Measurements from ENCODE around the gene GPRC5D. TPM values are rescaled to one million over a fixed set of nuclear protein-coding genes. Genes with fewer than 3 reads are reported as not detected.

The GPRC5D gene
- total RNA-seq, 1 experiment from 2014 or later: not detected

- no peaks in the 10 kb centered on the region for H3K9me2 ChIP-seq (replicated peaks; ENCODE audit: insufficient read depth, low read length)
- no peak overlapping the region for H2AFZ ChIP-seq (ENCODE audit: low read length)
- H3K4me3 ChIP-seq (ENCODE audit: low read length): no peak overlapping the region
- H3K27me3 ChIP-seq (ENCODE audit: low read length): no peaks in the 10 kb centered on the region
- no peak for DNase-seq
- H4K20me1 ChIP-seq (ENCODE audit: insufficient read depth, low read depth, low read length): no peaks in the 10 kb centered on the region
- H3K27ac ChIP-seq (ENCODE audit: low read length): no peak overlapping the region
- no peak overlapping the region for H3K4me2 ChIP-seq (ENCODE audit: low read depth, low read length, poor library complexity, severe bottlenecking)
- no peaks in the 10 kb centered on the region for H3K9me3 ChIP-seq (ENCODE audit: low read length)
- no peaks in the 10 kb centered on the region for H3K36me3 ChIP-seq (ENCODE audit: insufficient read depth, low read length)
- H3K4me1 ChIP-seq (ENCODE audit: low read length): no peaks in the 10 kb centered on the region
- no peaks in the 10 kb centered on the region for H3K79me2 ChIP-seq (ENCODE audit: low read length)
- no peak overlapping the region for H3K9ac ChIP-seq (ENCODE audit: low read length)
Observed at GRCh38 chr12:12915656-12916055, 36.3 kb downstream of the GPRC5D start.

- Histone ChIP-seq H3K4me3 (ENCODE audit: low read length) (no peak overlapping the region), H3K9me3 (ENCODE audit: low read length) (no peaks in the 10 kb centered on the region), H3K27me3 (ENCODE audit: low read length) (no peaks in the 10 kb centered on the region), H3K36me3 (ENCODE audit: insufficient read depth, low read length) (no peaks in the 10 kb centered on the region), H3K4me2 (ENCODE audit: low read depth, low read length, poor library complexity, severe bottlenecking) (no peak overlapping the region), H2AFZ (ENCODE audit: low read length) (no peak overlapping the region), H3K9ac (ENCODE audit: low read length) (no peak overlapping the region), H3K79me2 (ENCODE audit: low read length) (no peaks in the 10 kb centered on the region), H3K9me2 (replicated peaks; ENCODE audit: insufficient read depth, low read length) (no peaks in the 10 kb centered on the region), H3K27ac (ENCODE audit: low read length) (no peak overlapping the region), H4K20me1 (ENCODE audit: insufficient read depth, low read depth, low read length) (no peaks in the 10 kb centered on the region), H3K4me1 (ENCODE audit: low read length) (peaks cover 8% of the 10 kb centered on the region)
- DNase-seq: no peak
Observed at GRCh38 chr12:12912711-12913110, 39.3 kb downstream of the GPRC5D start.

DNA sequence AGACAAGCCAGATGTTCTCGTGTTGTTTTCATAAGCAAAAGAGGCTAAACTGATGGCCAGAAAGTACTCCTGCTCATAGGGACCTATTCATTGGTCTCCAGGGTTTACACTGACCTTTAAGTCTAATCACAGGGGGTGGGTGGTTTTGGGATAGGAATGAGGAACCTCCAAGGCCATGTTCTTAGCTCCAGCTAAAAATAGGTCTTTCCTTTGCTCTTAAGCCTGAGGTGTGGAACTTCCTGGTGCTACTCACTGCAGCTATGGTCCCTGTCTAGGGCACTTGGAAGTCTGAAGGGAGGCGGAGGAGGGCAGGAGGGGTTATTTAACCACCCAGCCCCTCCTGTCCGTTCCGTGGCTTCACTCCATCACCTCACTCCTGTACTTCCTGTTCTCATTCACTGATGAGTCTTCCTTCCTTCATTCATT, 42.0 kb downstream of the GPRC5D start:
- H3K9ac ChIP-seq (ENCODE audit: low read length): no peak overlapping the region
- no peaks in the 10 kb centered on the region for H3K9me2 ChIP-seq (replicated peaks; ENCODE audit: insufficient read depth, low read length)
- H2AFZ ChIP-seq (ENCODE audit: low read length): no peak overlapping the region; the same call in 1 of the 2 replicates
- H3K27me3 ChIP-seq (ENCODE audit: low read length): no peaks in the 10 kb centered on the region
- no peaks in the 10 kb centered on the region for H3K9me3 ChIP-seq (ENCODE audit: low read length)
- DNase-seq: no peak
- peaks cover 8% of the 10 kb centered on the region for H3K4me1 ChIP-seq (ENCODE audit: low read length)
- H4K20me1 ChIP-seq (ENCODE audit: insufficient read depth, low read depth, low read length): no peaks in the 10 kb centered on the region
- H3K4me2 ChIP-seq (ENCODE audit: low read depth, low read length, poor library complexity, severe bottlenecking): no peak overlapping the region
- H3K4me3 ChIP-seq (ENCODE audit: low read length): no peak overlapping the region
- H3K27ac ChIP-seq (ENCODE audit: low read length): no peak overlapping the region
- no peaks in the 10 kb centered on the region for H3K36me3 ChIP-seq (ENCODE audit: insufficient read depth, low read length)
- no peaks in the 10 kb centered on the region for H3K79me2 ChIP-seq (ENCODE audit: low read length)

GRCh38 chr12:12909228-12909994, 42.6 kb downstream of the GPRC5D start:
- no peak overlapping the region for H3K4me2 ChIP-seq (ENCODE audit: low read depth, low read length, poor library complexity, severe bottlenecking)
- H3K9me3 ChIP-seq (ENCODE audit: low read length): no peaks in the 10 kb centered on the region
- peak overlapping the region; percentile 18; the same call in 1 of the 2 replicates for H2AFZ ChIP-seq (ENCODE audit: low read length)
- peaks cover 8% of the 10 kb centered on the region for H3K4me1 ChIP-seq (ENCODE audit: low read length)
- no peak overlapping the region for H3K27ac ChIP-seq (ENCODE audit: low read length)
- H3K27me3 ChIP-seq (ENCODE audit: low read length): no peaks in the 10 kb centered on the region
- peak; percentile 51 for DNase-seq
- H3K9ac ChIP-seq (ENCODE audit: low read length): no peak overlapping the region
- H3K36me3 ChIP-seq (ENCODE audit: insufficient read depth, low read length): no peaks in the 10 kb centered on the region
- H3K9me2 ChIP-seq (replicated peaks; ENCODE audit: insufficient read depth, low read length): no peaks in the 10 kb centered on the region
- H4K20me1 ChIP-seq (ENCODE audit: insufficient read depth, low read depth, low read length): no peaks in the 10 kb centered on the region
- no peaks in the 10 kb centered on the region for H3K79me2 ChIP-seq (ENCODE audit: low read length)
- no peak overlapping the region for H3K4me3 ChIP-seq (ENCODE audit: low read length)

- no peak overlapping the region; the same call in 1 of the 2 replicates for H2AFZ ChIP-seq (ENCODE audit: low read length)
- no peaks in the 10 kb centered on the region for H3K27me3 ChIP-seq (ENCODE audit: low read length)
- H3K36me3 ChIP-seq (ENCODE audit: insufficient read depth, low read length): no peaks in the 10 kb centered on the region
- H3K79me2 ChIP-seq (ENCODE audit: low read length): no peaks in the 10 kb centered on the region
- no peaks in the 10 kb centered on the region for H3K9me2 ChIP-seq (replicated peaks; ENCODE audit: insufficient read depth, low read length)
- no peak overlapping the region for H3K4me2 ChIP-seq (ENCODE audit: low read depth, low read length, poor library complexity, severe bottlenecking)
- no peak overlapping the region for H3K4me3 ChIP-seq (ENCODE audit: low read length)
- H3K4me1 ChIP-seq (ENCODE audit: low read length): peaks cover 8% of the 10 kb centered on the region
- no peak overlapping the region for H3K9ac ChIP-seq (ENCODE audit: low read length)
- H4K20me1 ChIP-seq (ENCODE audit: insufficient read depth, low read depth, low read length): no peaks in the 10 kb centered on the region
- H3K9me3 ChIP-seq (ENCODE audit: low read length): no peaks in the 10 kb centered on the region
- no peak for DNase-seq
- no peak overlapping the region for H3K27ac ChIP-seq (ENCODE audit: low read length)
Observed at GRCh38 chr12:12908711-12909110, 43.3 kb downstream of the GPRC5D start.

DNA sequence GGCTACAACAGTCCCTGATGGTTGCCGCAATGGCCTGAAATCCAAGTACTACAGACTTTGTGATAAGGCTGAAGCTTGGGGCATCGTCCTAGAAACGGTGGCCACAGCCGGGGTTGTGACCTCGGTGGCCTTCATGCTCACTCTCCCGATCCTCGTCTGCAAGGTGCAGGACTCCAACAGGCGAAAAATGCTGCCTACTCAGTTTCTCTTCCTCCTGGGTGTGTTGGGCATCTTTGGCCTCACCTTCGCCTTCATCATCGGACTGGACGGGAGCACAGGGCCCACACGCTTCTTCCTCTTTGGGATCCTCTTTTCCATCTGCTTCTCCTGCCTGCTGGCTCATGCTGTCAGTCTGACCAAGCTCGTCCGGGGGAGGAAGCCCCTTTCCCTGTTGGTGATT, 43.7 kb downstream of the GPRC5D start:
- Histone ChIP-seq H3K4me1 (ENCODE audit: low read length) (peaks cover 8% of the 10 kb centered on the region), H4K20me1 (ENCODE audit: insufficient read depth, low read depth, low read length) (no peaks in the 10 kb centered on the region), H3K9ac (ENCODE audit: low read length) (no peak overlapping the region), H2AFZ (ENCODE audit: low read length) (no peak overlapping the region), H3K4me3 (ENCODE audit: low read length) (no peak overlapping the region), H3K27me3 (ENCODE audit: low read length) (no peaks in the 10 kb centered on the region), H3K9me2 (replicated peaks; ENCODE audit: insufficient read depth, low read length) (no peaks in the 10 kb centered on the region), H3K79me2 (ENCODE audit: low read length) (no peaks in the 10 kb centered on the region), H3K27ac (ENCODE audit: low read length) (no peak overlapping the region), H3K4me2 (ENCODE audit: low read depth, low read length, poor library complexity, severe bottlenecking) (no peak overlapping the region), H3K9me3 (ENCODE audit: low read length) (no peaks in the 10 kb centered on the region), H3K36me3 (ENCODE audit: insufficient read depth, low read length) (no peaks in the 10 kb centered on the region)
- no peak for DNase-seq

DNA sequence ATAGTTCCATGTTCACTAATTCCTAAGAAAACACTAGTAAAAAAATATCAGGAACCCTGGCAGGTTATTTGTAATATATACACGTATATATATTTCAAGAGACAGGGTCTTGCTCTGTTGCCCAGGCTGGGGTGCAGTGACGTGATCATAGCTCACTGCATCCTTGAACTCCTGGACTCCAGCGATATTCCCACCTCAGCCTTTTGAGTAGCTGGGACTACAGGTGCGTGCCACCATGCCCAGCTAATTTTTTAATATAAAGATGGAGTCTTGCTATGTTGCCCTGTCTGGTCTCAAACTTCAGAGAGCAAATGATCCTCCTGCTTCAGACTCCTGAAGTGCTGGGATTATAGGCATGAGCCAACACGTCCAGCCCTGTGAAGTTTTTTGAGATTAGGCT, 44.4 kb downstream of the GPRC5D start:
- Histone ChIP-seq H3K36me3 (ENCODE audit: insufficient read depth, low read length) (no peaks in the 10 kb centered on the region), H3K9ac (ENCODE audit: low read length) (no peak overlapping the region), H3K4me2 (ENCODE audit: low read depth, low read length, poor library complexity, severe bottlenecking) (no peak overlapping the region), H3K4me3 (ENCODE audit: low read length) (no peak overlapping the region), H3K9me3 (ENCODE audit: low read length) (no peaks in the 10 kb centered on the region), H4K20me1 (ENCODE audit: insufficient read depth, low read depth, low read length) (no peaks in the 10 kb centered on the region), H3K27ac (ENCODE audit: low read length) (no peak overlapping the region), H2AFZ (ENCODE audit: low read length) (no peak overlapping the region), H3K9me2 (replicated peaks; ENCODE audit: insufficient read depth, low read length) (no peaks in the 10 kb centered on the region), H3K79me2 (ENCODE audit: low read length) (no peaks in the 10 kb centered on the region), H3K27me3 (ENCODE audit: low read length) (no peaks in the 10 kb centered on the region), H3K4me1 (ENCODE audit: low read length) (peaks cover 8% of the 10 kb centered on the region)
- no peak for DNase-seq

- Histone ChIP-seq H3K9me3 (ENCODE audit: low read length) (no peaks in the 10 kb centered on the region), H3K9ac (ENCODE audit: low read length) (no peak overlapping the region), H3K4me1 (ENCODE audit: low read length) (0 out of 2 replicates have a peak, but pooled peaks cover 1% of the 10 kb centered on the region), H3K79me2 (ENCODE audit: low read length) (no peaks in the 10 kb centered on the region), H3K9me2 (replicated peaks; ENCODE audit: insufficient read depth, low read length) (no peaks in the 10 kb centered on the region), H4K20me1 (ENCODE audit: insufficient read depth, low read depth, low read length) (no peaks in the 10 kb centered on the region), H3K27ac (ENCODE audit: low read length) (no peak overlapping the region), H3K36me3 (ENCODE audit: insufficient read depth, low read length) (no peaks in the 10 kb centered on the region), H3K4me3 (ENCODE audit: low read length) (no peak overlapping the region), H3K4me2 (ENCODE audit: low read depth, low read length, poor library complexity, severe bottlenecking) (no peak overlapping the region), H2AFZ (ENCODE audit: low read length) (no peak overlapping the region), H3K27me3 (ENCODE audit: low read length) (no peaks in the 10 kb centered on the region)
- DNase-seq: no peak
Observed at GRCh38 chr12:12903642-12904609, 48.0 kb downstream of the GPRC5D start.
